Stimulated activated CD4-positive, alpha-beta T cell treated with anti-CD3 and anti-CD28 coated beads, Interleukin-1b, Interleukin-23, amount 100 ng/mL, for 1 hour (primary cell): ENCODE data around the gene UTP25.
"Not testable (repeated sequence)": the region's sequence is repeated elsewhere in the genome, so short reads cannot be mapped to it uniquely, and the experiment has no call there.

Experiments used
- DNase-seq, 2 donors: peaks; one replicate each; pipeline ENCODE4 v3.0.0-alpha.2; 2020; ENCODE audit warnings: low read depth in 2 of 2

The UTP25 gene

DNA sequence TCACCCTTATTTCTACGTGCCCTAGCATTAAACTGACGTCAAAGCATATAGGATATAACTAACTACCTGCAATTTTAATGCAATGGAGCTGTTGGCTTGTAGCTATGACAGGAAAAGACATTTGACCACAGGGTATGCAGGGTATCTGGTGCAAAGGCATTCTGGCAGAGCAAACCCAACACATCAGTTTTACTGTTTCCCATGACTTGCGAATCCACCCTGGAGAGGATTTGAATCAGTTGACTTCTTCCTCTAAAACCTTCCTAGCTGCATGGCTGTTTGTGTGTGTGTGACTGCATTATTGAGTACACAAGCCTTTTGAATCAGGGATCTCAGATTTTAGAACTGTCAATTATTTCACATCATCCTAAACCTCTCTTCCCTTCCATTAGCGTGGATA is 68.6 kb downstream of the UTP25 start:
- DNase-seq = no peak

DNA sequence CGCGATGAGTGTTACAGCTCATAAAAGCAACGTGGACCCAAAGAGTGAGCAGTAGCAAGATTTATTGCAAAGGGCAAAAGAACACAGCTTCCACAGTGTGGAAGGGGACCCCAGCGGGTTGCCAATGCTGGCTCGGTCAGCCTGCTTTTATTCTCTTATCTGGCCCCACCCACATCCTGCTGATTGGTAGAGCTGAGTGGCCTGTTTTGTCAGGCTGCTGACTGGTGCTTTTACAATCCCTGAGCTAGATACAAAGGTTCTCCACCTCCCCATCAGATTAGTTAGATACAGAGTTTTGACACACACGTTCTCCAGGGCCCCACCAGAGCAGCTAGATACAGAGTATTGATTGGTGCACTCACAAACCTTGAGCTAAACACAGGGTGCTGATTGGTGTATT is 70.5 kb downstream of the UTP25 start:
- not testable (repeated sequence) for DNase-seq

GRCh38 chr1:209898851-209899250 is 71.1 kb downstream of the UTP25 start:
- not testable (repeated sequence) for DNase-seq

DNA sequence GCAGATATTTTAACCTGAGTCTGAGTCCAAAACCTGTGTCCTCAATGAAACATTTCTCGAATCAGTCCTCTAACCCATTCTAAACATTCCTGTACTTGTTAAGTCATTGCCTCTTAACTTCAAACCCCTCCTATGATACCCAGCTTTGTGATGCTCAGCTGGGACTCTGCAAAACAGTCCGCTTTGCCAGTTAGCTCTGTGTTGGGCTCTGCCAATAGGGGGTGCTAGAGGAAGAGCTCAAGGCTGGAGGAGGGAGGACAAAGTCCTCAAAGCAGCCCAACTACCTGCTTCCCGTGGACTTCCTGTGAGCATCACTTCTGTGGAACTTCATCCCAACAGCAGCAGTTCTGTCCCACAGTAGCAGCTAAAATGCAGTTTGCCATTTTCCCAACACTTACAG is 72.2 kb downstream of the UTP25 start:
- no peak for DNase-seq

DNA sequence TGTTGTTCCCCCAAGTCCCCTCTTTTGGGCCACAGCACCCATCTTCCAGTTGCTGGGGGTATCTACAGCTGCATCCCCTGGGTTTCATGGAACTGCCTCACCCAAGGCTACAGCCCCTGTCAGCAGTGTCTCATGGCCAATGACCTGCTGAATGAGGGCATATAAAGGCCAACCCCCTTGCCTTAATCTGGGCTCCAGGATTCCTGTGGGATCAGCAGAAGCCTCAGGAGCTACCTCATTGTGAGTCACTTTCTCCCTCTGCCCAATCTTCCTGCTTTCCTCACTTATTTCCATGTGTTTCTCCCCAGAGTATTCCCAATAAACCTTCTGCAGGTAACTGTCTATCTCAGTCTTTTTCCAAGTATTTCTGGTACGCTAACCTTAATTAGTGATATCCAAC is 73.0 kb downstream of the UTP25 start:
- no peak for DNase-seq

- no peak for DNase-seq
These were observed 73.4 kb downstream of the UTP25 start for GRCh38 chr1:209901211-209901610.

GRCh38 chr1:209904774-209905173 is 77.0 kb downstream of the UTP25 start:
- DNase-seq = not testable (repeated sequence)
